ENCODE results near the gene CLPTM1L.

DNA sequence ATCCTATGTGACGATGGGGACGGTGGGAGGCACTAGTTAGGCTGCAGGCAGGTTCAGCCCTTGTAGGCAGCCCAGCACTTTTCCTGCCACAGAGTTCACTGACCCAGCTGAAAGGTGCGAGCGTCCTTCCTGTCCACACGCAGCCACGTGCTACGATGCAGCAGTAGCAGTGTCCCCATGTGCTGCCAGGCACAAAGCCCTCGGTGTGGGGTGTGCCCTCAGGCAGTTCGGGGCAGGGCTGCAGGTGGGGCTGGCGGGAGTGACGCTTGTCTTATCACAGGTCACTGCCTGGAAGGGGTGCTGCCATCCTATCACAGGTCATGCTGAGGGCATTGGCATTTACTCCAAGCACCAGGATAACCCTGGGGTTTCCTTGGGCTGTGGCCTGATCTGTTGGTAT is 46.8 kb upstream of the CLPTM1L start:
- TF ChIP-seq, protein P1, sequence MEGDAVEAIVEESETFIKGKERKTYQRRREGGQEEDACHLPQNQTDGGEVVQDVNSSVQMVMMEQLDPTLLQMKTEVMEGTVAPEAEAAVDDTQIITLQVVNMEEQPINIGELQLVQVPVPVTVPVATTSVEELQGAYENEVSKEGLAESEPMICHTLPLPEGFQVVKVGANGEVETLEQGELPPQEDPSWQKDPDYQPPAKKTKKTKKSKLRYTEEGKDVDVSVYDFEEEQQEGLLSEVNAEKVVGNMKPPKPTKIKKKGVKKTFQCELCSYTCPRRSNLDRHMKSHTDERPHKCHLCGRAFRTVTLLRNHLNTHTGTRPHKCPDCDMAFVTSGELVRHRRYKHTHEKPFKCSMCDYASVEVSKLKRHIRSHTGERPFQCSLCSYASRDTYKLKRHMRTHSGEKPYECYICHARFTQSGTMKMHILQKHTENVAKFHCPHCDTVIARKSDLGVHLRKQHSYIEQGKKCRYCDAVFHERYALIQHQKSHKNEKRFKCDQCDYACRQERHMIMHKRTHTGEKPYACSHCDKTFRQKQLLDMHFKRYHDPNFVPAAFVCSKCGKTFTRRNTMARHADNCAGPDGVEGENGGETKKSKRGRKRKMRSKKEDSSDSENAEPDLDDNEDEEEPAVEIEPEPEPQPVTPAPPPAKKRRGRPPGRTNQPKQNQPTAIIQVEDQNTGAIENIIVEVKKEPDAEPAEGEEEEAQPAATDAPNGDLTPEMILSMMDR (conservative IDR thresholded peaks at IDR 0.05): no peak
- TF ChIP-seq ZFX (IDR thresholded peaks at IDR 0.05): no peak

Data from C4-2B (cell line).